HG03064 (cell line): Measurements from ENCODE around the gene MS4A8.
"Not testable (repeated sequence)": the region's sequence is repeated elsewhere in the genome, so short reads cannot be mapped to it uniquely, and the experiment has no call there.

Experiments
- ATAC-seq: cut with Tn5 transposase; IDR thresholded peaks from one replicate; pipeline ENCODE4 v1.9.1; 2021; ENCODE audit warnings: low read depth; ENCODE audit not compliant: unreplicated experiment

MS4A8 gene

DNA sequence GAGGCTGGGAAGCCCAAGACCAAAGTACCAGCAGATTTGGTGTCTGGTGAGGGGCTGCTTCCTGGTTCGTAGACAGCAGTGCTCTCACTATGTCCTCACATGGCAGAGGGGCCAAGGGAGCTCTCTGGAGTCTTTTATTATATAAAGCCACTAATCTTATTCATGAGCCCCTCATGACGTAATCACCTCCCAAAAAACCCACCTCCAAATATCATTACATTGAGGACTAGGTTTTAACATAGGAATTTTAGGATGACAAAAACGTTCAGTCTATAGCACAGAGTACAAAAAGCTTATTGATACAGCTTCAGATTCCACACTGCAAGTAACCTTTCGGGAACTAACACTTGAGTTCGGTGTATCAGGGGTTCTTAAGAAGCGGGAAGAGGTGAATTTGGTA lies 21.0 kb downstream of the MS4A8 start:
- ATAC-seq: no peak

- ATAC-seq: no peak
Observed at GRCh38 chr11:60724420-60724819, 25.0 kb downstream of the MS4A8 start, which contains the start of gene MS4A18. Gene MS4A18 (plus strand): TSS chr11:60724720.

DNA sequence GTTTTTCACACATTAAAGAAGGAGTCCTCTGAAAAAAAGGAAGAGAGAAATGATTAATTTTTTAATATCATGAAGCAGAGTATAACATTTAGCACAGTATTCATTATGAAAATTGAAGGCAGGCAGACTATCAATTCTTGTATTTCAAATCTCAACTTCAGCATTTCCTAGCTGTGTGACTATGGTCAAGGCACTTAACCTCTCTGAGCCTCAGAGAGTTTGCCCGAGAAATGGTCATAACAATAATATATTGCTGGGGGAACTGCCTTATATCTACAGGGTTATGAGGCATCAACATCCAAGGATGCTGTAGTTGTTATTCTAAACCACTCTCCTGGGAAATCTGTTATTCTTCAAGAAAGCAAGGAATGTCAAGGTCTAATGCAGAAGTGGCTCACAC lies 26.2 kb downstream of the MS4A8 start:
- no peak for ATAC-seq

GRCh38 chr11:60731586-60731985 lies 32.2 kb downstream of the MS4A8 start:
- no peak for ATAC-seq

DNA sequence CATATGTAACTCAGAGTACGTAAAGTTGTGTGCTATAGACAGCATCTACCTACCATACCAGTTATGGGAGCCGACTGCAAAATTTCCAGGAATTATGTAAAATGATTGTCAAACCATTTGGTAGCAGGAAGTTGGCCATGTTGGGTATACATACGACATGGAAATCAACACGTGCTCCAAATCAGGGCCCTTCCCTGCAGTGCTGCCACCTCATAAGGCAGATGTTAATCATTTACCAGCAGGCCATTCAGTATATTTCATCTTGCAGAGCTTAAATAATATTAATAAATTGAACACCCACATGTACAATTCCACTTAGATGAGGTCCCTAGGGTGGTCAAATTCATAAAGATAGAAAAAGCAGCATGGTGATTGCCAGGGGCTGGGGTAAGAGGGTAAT lies 34.9 kb downstream of the MS4A8 start:
- no peak for ATAC-seq

- no peak for ATAC-seq
Observed at GRCh38 chr11:60739114-60739513, 39.7 kb downstream of the MS4A8 start.

DNA sequence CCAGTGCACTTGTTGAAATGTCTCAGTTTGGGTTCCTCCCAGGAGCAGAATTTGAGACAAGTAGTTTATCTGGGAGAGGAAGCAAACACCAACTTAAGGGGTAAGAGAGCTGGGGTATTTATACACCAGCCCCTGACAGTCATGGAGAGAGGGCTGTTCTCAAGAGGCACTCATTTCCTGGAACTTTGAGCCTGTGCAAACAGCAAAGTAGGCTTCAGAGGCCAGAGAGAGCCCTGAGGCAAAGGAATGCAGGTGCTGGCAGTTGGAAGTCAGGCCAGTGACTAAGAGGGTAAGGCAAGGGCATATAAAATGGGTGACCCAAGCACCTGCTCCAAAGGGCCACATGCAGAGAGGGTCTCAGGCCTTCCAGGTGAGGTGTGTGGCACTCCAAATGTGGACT lies 41.2 kb downstream of the MS4A8 start:
- ATAC-seq: no peak

- no peak for ATAC-seq
Observed at GRCh38 chr11:60741421-60741820, 42.0 kb downstream of the MS4A8 start.

- no peak for ATAC-seq
Observed at GRCh38 chr11:60743058-60743457, 43.6 kb downstream of the MS4A8 start.

- no peak for ATAC-seq
Observed at GRCh38 chr11:60744114-60744513, 44.7 kb downstream of the MS4A8 start.

DNA sequence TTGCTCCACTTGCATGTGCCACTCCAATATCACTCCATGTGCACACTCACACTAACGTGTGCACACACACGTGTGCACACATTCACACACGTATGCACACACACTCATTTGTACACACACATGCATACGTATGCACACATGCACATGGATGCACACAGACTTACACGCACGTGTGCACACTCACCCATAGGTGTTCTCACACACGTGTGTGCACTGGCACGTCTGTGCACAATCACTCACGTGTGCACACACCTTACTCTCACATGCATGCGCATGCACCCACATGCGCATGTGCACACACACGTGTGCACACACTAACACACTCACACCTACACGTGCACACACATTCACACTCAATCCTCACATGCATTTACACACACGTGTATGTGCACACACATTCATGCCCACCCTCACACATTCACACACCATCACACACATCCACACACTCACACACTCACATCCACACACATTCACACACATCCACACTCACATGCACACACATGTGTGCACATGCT lies 48.0 kb downstream of the MS4A8 start:
- no peak for ATAC-seq

DNA sequence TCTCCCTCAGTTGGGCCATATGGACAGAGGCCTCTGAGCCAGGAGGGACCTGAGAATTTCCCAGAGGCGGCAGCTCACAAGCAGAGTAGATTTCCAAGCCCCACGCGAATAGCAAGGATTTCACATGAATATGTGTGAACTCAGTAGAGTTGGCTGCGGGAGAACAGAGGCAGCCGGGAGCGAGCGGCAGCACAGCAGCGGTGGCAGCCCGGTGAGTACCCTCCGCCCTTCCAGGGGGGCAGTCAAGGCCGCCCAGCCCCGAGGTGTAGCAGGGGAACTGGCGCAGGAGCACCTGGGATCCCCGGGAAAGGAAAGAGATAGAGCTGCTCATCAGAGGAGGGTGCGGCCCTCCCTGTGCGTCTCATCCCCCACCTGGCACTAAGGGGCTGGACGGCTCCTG lies 48.8 kb downstream of the MS4A8 start:
- no peak for ATAC-seq

GRCh38 chr11:60748821-60749220 lies 49.4 kb downstream of the MS4A8 start:
- no peak for ATAC-seq

DNA sequence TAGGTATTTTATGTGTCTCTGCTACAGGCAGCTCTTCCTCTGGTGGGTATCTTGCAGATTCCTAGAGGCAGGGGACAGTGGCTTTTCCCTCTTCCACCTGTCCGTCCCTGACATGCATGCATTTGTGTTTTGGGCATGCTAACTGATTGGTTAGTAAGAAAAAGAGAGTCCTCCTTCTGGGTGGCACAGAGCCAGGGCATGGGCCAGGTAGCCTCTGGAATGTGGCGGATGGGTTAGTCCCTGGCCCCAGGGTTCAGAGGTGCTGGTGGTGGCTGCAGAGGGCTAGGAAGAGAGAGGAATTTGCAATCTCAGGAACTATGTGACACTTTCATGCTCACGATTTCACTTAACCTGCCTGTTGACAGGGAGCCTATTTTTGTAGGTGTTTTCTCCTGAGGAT lies 51.5 kb downstream of the MS4A8 start:
- no peak for ATAC-seq

- ATAC-seq: no peak
Observed at GRCh38 chr11:60753309-60753708, 53.9 kb downstream of the MS4A8 start.

DNA sequence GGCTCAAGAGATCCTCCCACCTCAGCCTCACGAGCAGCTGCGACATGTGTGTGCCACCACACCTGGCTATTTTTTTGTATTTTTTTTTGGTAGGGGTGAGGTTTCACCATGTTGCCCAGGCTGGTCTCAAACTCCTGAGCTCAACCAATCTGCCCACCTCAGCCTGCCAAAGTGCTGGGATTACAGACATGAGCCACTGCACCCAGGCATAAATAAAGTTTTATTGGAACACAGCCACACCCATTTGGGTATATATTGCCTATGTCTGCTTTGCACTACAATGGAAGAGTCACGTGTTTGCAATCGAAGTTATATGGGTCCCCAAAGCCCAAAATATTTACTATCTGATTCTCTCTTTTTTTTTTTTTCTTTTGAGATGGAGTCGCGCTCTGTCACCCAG lies 55.5 kb downstream of the MS4A8 start:
- ATAC-seq: no peak

DNA sequence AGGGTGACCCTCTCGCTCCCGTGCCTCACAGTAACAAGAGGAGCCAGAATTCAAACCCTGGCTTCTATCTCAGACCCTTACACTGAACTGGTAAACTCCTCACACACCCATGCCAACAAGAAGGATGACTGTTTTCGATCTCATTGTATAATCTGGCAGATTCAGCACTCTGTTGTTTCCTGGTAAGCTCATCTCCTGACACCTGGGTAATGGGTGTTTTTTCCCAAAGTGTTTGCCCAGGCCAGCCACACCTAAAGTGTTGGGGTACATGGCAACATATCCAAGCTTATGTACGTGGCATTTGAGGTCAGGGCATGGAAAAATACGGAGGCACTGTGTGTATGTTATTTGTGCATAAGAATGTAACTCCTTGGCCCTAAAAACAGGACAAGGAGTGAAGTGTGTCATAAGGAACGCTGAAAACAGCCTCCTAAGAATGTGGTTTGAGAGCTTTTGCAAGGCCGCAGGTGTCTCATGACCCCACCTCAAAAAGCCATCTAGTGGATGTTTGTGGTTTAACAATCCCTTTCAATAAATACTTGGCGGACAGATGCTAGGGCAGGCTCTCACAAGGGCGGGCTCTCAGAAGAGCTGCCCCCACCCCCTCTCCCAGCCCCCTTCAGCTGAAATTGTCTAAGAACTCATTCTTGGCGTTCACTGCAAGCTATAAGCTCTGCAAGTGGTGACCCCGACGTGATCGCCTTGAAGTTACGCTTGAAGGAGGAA lies 57.1 kb downstream of the MS4A8 start, which contains the start of gene MS4A15:
Gene MS4A15 (plus strand): TSS at position 561 of the 726 bp plus-strand sequence. CDS start 6,867 bp downstream, outside the sequence.
- no peak for ATAC-seq

DNA sequence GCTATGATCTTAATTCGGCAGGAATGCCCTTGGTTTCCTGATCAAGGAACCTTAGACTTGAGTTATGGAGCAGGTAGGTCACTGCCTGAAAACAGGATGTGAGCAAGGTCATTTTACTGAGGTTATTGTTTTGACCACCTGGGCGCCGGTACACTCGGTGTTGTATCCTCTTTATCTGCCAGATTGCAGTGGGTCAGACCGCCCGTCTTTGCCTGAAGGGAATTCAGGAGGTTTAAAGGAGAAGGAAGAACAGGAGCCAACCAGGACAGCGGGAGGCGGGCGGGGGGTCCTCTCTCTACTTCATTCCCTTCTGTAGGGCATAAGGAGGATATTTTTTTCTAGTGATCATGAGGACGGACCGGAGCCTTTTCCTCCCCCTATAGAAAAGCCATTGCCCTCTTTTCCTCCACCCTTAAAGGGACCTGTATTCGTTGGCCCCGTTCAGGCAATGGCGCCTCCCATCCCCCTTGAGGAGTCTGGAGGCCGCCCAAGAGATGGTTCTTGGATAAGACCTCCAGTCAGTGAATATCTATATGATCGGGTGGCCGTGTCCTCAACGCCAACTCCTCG lies 57.9 kb downstream of the MS4A8 start:
- no peak for ATAC-seq

DNA sequence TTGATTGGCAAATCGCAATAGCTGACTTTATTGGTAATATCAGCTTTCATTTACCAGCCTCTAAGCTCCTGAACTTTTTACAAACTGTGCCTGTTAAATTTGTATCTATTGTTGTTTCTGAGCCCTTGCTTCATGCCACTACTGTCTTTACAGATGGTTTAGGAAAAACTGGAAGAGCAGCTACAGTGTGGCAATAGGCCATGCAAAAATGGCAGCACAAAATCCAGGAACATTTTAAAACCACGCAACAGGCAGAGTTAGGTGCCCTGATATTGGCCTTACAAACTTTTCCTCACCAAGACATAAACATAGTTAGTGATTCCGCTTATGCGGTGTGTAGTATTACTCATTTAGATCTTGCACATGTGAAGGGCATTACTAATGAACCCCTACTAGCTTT lies 59.3 kb downstream of the MS4A8 start:
- ATAC-seq: not testable (repeated sequence)

DNA sequence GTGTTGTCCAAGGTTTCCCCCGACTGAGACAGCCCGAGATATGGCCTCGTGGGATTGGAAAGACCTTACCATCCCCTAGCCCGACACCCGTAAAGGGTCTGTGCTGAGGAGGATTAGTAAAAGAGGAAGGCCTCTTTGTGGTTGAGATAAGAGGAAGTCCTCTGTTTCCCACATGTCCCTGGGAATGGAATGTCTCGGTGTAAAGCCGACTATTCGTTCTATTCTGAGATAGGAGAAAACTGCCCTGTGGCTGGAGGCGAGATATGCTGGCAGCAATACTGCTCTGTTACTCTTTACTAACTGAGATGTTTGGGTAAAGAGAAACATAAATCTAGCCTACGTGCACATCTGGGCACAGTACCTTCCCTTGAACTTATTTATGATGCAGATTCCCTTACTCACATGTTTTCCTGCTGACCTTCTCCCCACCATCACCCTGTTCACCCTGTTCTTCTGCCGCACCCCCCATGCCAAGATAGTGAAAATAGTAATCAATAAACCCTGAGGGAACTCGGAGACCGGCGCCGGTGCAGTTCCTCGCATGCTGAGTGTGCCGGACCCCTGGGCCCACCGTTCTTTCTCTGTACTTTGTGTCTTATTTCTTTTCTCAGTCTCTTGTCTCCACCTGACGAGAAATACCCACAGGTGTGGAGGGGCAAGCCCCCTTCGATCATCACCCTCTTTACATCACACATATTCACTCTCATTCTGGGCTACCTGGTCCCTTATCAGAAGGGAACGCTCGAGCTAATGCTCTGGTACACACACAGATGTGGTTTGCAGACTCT lies 60.2 kb downstream of the MS4A8 start:
- ATAC-seq: not testable (repeated sequence)

- ATAC-seq: no peak
Observed at GRCh38 chr11:60761436-60762190, 62.2 kb downstream of the MS4A8 start.
